ENCODE data around the gene SMOC1.

The SMOC1 gene

DNA sequence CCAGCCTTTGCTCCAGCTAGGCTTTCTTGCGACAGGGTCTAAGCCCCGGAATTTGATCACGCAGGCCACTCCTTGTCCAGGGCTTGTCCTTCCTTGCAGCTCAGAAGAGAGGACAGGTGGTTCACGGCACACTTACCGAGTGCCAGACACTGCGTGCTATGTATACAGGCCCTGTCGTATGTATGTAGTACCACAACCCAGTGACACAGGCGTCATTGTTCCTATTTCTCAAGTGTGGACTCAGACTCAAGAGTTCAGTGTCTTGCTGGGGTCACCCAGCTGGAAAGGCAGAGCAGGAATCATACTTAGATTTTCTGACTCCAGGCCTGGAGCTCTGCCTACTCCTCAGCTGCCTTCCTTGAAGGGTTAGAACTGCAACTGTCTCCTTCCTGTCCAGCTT lies 153.9 kb downstream of the SMOC1 start:
- intact Hi-C loops (cut with micrococcal nuclease) = no loop called here
- Mint-ChIP-seq H3K4me3 (no peak overlapping the region), H3K27me3 (peaks cover under 1% of the 10 kb centered on the region), H3K4me1 (ENCODE audit: low read depth) (no peaks in the 10 kb centered on the region), H3K36me3 (ENCODE audit: low read depth) (no peaks in the 10 kb centered on the region), H3K27ac (no peak overlapping the region), H3K9me3 (no peaks in the 10 kb centered on the region)

DNA sequence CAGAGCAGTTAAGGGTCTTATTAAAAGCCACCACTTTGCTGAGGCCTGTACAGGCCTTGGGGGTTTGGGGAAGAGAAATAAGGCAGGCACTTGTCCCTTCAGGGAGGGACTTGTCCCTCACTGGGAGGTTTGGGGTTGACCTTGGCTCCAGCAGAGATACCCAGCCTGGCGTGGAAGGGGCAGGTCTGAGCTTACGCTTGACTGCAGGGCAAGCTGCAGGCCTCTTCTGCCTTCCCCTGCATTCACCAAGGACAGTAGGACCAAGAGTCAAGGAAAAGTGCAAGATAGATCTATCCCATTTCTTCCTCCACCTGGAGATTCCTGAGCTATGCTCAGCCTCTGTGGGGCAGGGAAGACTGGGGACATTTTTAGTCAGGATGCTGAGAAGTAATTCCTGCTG lies 154.3 kb downstream of the SMOC1 start:
- Mint-ChIP-seq H3K36me3 (ENCODE audit: low read depth) (no peaks in the 10 kb centered on the region), H3K4me1 (ENCODE audit: low read depth) (no peaks in the 10 kb centered on the region), H3K4me3 (no peak overlapping the region), H3K9me3 (no peaks in the 10 kb centered on the region), H3K27me3 (no peaks in the 10 kb centered on the region), H3K27ac (no peak overlapping the region)
- intact Hi-C loops (cut with micrococcal nuclease) = no loop called here

DNA sequence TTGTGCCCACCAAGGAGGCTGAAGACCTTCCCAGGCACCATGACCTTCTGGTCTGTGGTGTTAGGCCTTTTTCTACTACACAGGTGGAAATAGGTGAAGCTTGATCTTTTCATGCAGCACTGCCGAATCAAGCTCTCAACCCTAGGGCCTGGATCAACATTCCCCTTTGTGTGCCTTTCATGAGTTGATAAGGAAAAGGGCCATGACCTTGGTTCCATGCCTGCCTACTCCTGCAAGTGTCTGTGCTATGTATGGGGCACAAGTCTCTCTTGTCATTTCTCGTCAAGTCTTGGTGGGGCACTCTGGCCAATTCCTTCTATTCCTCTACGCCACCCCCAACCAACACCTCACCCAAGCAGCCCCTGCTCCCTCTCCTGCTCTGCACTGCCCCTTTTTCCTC lies 155.0 kb downstream of the SMOC1 start:
- Mint-ChIP-seq H3K4me1 (ENCODE audit: low read depth) (no peaks in the 10 kb centered on the region), H3K27me3 (peaks cover 1% of the 10 kb centered on the region), H3K36me3 (ENCODE audit: low read depth) (no peaks in the 10 kb centered on the region), H3K27ac (no peak overlapping the region), H3K9me3 (no peaks in the 10 kb centered on the region), H3K4me3 (no peak overlapping the region)
- intact Hi-C loops (cut with micrococcal nuclease) = no loop called here

DNA sequence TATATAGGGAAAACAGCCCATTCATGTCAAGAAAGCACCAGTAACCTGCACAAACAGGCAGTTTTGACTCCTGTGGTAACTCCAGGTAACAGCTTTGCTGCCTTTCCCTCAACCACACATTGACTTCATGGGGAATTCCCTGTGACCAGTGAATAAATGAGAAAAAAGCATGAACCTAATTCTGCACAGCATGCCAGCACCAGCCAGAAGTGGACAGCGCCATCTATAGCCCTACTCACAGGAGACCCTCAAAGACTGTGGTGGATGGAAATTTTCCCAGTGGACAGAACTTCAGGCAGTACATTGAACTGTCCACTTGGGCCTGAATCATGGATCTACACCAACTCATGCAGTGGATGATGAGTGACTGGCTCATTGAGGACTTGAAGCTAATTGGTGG lies 157.4 kb downstream of the SMOC1 start:
- no peaks in the 10 kb centered on the region for H3K9me3 Mint-ChIP-seq
- H3K27me3 Mint-ChIP-seq = peaks cover 5% of the 10 kb centered on the region
- no peak overlapping the region for H3K27ac Mint-ChIP-seq
- intact Hi-C loops (cut with micrococcal nuclease) = no loop called here
- H3K4me3 Mint-ChIP-seq = no peak overlapping the region
- no peaks in the 10 kb centered on the region for H3K36me3 Mint-ChIP-seq (ENCODE audit: low read depth)
- no peaks in the 10 kb centered on the region for H3K4me1 Mint-ChIP-seq (ENCODE audit: low read depth)

DNA sequence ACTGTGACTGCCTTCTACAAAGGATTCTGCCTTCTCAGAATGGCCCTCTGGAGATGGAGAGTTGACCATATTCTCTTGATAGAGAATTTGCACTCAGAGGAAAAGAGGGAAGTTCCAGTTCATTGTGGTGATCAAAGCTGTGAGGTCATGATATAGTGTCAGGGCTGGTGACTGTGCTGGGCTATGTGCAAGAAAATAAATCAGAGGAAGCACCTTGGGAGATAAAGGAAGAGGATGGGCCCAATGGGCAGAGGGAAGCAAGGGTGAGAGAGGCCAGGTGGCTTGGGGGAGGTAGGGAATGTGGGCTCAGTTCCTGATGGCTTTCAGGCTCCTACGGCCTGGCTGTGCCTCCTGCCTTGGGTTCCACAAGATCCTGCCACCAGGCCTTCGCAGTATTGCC lies 163.8 kb downstream of the SMOC1 start:
- Mint-ChIP-seq H3K4me3 (no peak overlapping the region), H3K27ac (no peak overlapping the region), H3K27me3 (peaks cover 7% of the 10 kb centered on the region), H3K36me3 (ENCODE audit: low read depth) (no peaks in the 10 kb centered on the region), H3K4me1 (ENCODE audit: low read depth) (no peaks in the 10 kb centered on the region), H3K9me3 (no peaks in the 10 kb centered on the region)
- intact Hi-C loops (cut with micrococcal nuclease) = no loop called here

DNA sequence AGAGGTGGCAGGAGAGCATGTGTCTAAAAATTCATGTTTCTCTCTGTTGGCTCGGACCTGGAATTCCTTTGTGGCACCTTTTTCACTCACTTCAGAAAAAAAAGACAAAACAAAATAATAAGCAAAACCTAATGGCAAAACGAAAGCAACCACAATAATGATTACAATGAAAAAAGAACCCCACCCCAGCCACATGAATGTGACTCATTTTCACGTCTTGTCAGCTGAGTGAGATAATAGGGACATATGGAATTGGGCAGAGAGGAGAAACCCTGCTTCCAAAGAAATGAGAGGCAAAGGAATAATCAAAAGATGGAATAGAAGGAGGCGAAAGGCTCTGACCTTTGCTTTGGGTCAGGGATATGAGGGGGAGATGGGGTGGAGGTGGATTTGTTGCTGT lies 166.1 kb downstream of the SMOC1 start:
- Mint-ChIP-seq H3K4me1 (ENCODE audit: low read depth) (no peaks in the 10 kb centered on the region), H3K4me3 (no peak overlapping the region), H3K27ac (no peak overlapping the region), H3K36me3 (ENCODE audit: low read depth) (no peaks in the 10 kb centered on the region), H3K9me3 (no peaks in the 10 kb centered on the region), H3K27me3 (peaks cover 2% of the 10 kb centered on the region)
- intact Hi-C loops (cut with micrococcal nuclease) = no loop called here

DNA sequence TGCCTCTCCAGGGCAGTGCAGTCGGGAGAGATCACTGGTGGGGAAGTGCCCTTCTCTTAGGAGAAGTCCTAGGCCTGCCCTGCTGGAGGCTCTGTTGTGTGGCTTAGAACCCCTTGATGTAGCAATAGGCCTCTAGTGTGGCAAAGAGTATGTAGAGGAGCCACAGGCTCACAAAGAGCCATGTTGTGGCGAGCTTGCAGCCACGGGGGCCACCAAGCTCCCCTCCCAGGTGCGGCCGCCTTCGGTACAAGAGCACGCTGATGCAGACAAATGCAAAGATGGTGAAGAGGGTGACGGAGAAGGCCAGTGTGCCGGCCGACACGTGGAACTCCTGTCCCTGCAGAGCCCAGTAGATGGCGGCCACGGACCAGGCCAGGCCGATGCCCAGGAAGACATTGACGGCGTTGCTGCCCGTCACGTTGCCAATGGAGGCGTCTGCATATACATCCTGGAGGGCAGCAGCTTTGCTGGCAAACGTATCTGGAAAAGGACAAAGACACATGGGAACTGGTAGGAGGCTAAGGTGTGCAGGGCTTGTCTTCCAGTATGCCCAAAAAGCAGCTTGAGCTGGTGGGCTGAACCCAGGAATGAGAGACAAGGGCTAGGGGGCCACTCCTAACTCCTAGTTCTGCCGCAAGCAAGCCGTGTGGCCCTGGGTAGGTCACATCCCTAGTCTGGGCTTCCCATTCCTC lies 166.8 kb downstream of the SMOC1 start:
- Mint-ChIP-seq H3K36me3 (ENCODE audit: low read depth) (no peaks in the 10 kb centered on the region), H3K4me3 (no peak overlapping the region), H3K9me3 (no peaks in the 10 kb centered on the region), H3K27ac (no peak overlapping the region), H3K4me1 (ENCODE audit: low read depth) (no peaks in the 10 kb centered on the region), H3K27me3 (peaks cover 2% of the 10 kb centered on the region)
- intact Hi-C loops (cut with micrococcal nuclease) = no loop called here

DNA sequence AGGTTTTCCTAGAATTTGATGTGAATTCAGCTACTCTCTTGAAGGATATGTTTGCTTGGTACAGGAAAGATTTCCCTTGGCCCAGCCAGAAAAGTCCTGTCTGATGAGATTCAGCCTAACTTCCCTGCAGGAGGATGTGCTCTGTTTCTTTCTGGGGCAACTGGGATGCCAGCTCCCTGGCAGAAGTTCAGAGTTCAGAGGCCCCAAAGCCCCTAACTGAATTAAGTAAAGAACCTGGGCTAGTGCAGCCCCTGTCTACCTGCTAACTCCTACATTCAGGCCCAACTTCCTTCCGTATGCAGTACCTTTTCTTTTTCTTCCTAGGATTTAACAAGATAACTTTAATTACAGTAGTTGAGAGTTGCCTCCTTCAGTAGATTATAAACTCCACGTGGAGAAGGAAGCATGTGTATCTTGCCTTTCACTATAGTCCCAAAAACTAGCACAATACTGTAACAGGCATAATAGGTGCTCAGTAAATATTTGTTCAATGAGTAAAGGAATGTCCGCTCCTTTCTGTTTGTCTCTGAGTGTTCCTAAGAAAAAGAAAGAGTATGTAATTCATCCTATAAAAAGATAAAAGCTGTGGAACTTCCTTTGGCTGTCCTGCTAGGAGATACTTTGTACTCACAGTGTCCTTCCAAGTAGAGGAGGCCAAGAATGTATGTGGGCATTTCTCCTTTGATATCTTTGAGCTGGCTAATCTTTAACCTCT lies 168.5 kb downstream of the SMOC1 start:
- H3K4me3 Mint-ChIP-seq = no peak overlapping the region
- no peaks in the 10 kb centered on the region for H3K36me3 Mint-ChIP-seq (ENCODE audit: low read depth)
- no peaks in the 10 kb centered on the region for H3K9me3 Mint-ChIP-seq
- no peaks in the 10 kb centered on the region for H3K4me1 Mint-ChIP-seq (ENCODE audit: low read depth)
- H3K27me3 Mint-ChIP-seq = peaks cover 2% of the 10 kb centered on the region
- intact Hi-C loops (cut with micrococcal nuclease) = no loop called here
- no peak overlapping the region for H3K27ac Mint-ChIP-seq

DNA sequence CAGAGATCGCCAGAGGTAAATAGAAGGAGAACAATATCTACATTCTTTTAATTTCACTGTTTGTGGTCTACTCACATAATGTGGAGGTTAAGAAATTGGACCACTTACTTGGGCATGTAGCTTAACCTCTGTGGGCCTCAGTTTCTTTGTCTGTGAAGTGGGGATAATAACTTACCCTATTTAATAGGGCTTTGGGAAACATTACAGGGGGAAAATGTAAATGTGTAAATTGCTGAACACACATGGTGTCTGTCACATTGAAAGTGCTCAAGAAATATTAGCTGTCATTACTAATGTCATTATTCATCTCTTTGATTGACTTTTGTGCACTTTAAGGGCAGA lies 169.1 kb downstream of the SMOC1 start:
- Mint-ChIP-seq H3K27me3 (peaks cover 2% of the 10 kb centered on the region), H3K27ac (no peak overlapping the region), H3K4me3 (no peak overlapping the region), H3K4me1 (ENCODE audit: low read depth) (no peaks in the 10 kb centered on the region), H3K36me3 (ENCODE audit: low read depth) (no peaks in the 10 kb centered on the region), H3K9me3 (no peaks in the 10 kb centered on the region)
- intact Hi-C loops (cut with micrococcal nuclease) = no loop called here

DNA sequence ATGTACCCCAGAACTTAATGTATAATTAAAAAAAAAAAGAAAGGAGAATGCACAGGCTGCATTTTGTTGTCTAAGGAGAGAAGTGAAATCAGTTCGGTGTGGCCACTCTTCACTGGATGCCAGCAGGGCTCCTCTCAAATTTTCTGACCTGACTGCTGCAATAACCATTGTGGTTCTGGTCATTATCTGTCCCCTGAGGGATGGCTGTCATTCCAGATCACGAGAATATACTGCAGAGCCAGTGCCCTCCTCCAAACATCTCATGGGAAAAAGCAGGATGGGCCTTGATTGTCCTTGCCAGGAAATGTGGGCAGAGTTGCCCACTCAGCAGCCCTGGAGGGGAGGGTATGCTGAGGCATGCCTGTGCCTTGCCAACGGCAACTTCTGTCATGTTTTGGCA lies 170.4 kb downstream of the SMOC1 start:
- Mint-ChIP-seq H3K27ac (no peak overlapping the region), H3K4me1 (ENCODE audit: low read depth) (no peaks in the 10 kb centered on the region), H3K36me3 (ENCODE audit: low read depth) (no peaks in the 10 kb centered on the region), H3K27me3 (peaks cover 2% of the 10 kb centered on the region), H3K4me3 (no peak overlapping the region), H3K9me3 (no peaks in the 10 kb centered on the region)
- intact Hi-C loops (cut with micrococcal nuclease) = no loop called here

DNA sequence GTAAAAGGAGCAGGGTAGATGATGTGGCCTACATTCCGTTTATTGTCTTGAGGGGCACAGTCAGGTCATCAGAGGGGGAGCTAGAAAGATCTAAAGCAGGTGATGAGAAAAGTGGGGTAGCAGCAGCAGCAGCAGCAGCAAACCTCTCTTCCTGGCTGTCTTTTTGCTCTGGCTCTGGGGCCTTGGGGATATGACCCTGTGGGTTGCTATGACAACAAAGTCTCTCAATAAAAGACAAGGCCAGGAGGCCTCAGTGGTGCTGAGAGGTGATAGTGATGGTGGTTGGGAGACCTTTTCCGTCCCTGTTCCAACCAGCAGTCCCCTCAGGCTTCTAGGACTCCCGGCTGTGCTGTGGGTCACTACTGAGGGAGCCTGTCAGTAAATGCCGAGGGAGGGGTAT lies 170.9 kb downstream of the SMOC1 start:
- Mint-ChIP-seq H3K4me1 (ENCODE audit: low read depth) (no peaks in the 10 kb centered on the region), H3K27ac (no peak overlapping the region), H3K27me3 (peaks cover 2% of the 10 kb centered on the region), H3K4me3 (no peak overlapping the region), H3K36me3 (ENCODE audit: low read depth) (no peaks in the 10 kb centered on the region), H3K9me3 (no peaks in the 10 kb centered on the region)
- intact Hi-C loops (cut with micrococcal nuclease) = no loop called here

DNA sequence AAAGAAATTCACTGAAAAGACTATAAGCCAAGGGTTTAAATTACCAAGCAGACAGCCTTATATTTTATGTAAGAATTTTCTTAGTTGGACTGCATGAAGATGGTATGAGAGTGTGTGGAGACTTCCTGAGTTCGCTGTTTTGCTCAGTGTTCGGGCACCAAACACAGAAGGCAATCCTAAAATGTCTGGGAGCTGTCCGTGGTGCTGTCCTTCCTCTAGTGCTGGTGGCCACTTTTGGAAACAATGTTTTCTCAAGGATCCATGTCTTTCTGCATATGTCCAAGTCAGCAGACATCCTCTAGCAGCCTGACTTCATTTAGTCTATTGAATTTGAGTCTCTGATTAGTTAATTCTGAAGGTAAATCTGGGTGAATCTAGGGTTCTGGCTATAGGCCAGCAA lies 173.8 kb downstream of the SMOC1 start:
- H3K9me3 Mint-ChIP-seq = no peaks in the 10 kb centered on the region
- no peak overlapping the region for H3K4me3 Mint-ChIP-seq
- no peaks in the 10 kb centered on the region for H3K36me3 Mint-ChIP-seq (ENCODE audit: low read depth)
- no peaks in the 10 kb centered on the region for H3K4me1 Mint-ChIP-seq (ENCODE audit: low read depth)
- intact Hi-C loops (cut with micrococcal nuclease) = no loop called here
- no peak overlapping the region for H3K27ac Mint-ChIP-seq
- H3K27me3 Mint-ChIP-seq = no peaks in the 10 kb centered on the region

DNA sequence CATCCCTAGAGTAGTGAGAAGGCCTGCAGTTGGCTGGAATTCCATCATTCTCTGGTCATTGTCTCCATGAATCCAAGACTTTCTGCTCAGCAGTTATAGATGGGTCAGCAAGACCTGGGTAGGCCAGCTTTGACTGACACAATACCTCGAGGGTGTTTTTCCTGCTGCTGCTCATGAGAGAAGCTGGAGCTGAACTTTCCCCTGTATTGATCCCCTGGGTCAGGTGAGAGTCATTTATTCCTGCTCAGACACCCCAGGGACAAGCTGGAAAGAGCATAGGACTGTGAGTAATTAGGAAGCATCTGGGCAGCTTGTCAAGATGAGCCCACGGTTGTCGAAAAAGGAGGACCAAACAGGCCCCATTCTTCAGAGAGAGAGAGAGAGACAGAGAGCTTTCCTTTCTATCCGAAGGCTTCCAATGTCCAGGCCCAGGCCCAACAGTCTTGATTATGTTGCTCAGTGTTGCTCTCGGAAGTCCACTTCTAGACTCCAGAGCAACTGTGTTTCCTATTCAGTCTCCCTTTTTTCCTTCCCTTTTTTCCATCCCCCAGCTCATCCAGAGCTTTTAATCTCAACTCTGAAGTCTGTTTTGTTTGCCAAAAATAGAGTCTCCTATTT lies 178.4 kb downstream of the SMOC1 start:
- H3K27ac Mint-ChIP-seq = no peak overlapping the region
- no peaks in the 10 kb centered on the region for H3K36me3 Mint-ChIP-seq (ENCODE audit: low read depth)
- H3K4me3 Mint-ChIP-seq = no peak overlapping the region
- no peaks in the 10 kb centered on the region for H3K4me1 Mint-ChIP-seq (ENCODE audit: low read depth)
- intact Hi-C loops (cut with micrococcal nuclease) = no loop called here
- H3K27me3 Mint-ChIP-seq = no peaks in the 10 kb centered on the region
- H3K9me3 Mint-ChIP-seq = no peaks in the 10 kb centered on the region

DNA sequence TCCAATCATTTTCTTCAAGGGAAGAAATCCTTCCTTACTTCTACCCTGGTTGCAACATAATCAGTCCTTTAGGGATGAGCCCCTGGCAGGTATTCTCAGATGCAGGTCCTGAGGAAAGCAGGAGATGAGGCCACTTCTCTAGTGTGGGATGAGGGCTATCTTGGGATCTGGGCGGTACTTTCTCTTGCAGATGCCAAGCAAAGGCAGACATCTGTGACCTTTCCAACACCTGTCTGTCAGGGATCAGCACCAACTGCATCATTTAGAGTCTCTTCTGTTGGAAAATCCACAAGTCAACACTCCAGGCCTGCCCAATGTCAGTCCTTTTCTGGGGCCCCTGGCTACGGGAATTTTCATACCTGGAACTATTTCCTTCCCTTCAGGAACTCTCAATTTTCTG lies 180.3 kb downstream of the SMOC1 start:
- no peaks in the 10 kb centered on the region for H3K27me3 Mint-ChIP-seq
- H3K27ac Mint-ChIP-seq = no peak overlapping the region
- intact Hi-C loops (cut with micrococcal nuclease) = no loop called here
- no peaks in the 10 kb centered on the region for H3K4me1 Mint-ChIP-seq (ENCODE audit: low read depth)
- no peaks in the 10 kb centered on the region for H3K9me3 Mint-ChIP-seq
- H3K4me3 Mint-ChIP-seq = no peak overlapping the region
- H3K36me3 Mint-ChIP-seq (ENCODE audit: low read depth) = no peaks in the 10 kb centered on the region

DNA sequence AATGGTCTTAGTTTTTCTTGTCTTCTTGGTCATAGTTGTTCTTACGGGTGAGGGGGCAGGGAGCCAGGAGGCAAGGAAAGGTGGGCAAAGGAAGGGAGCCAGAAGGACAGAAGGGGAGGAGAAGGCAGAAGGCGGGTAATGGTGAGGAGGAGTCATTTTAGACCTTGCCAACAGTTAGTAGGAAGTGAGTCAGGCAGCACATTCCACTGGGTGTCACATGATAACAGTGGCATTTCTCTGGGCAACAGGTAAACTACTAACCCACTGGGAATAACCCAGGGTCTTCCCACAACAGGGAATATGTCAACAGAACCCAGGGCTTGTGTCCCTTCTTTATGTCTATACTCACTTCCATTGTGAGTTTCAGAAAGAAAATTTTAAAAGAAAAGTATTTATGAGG lies 181.9 kb downstream of the SMOC1 start:
- intact Hi-C loops (cut with micrococcal nuclease) = no loop called here
- H3K27me3 Mint-ChIP-seq = no peaks in the 10 kb centered on the region
- no peaks in the 10 kb centered on the region for H3K4me1 Mint-ChIP-seq (ENCODE audit: low read depth)
- H3K27ac Mint-ChIP-seq = no peak overlapping the region
- no peak overlapping the region for H3K4me3 Mint-ChIP-seq
- H3K9me3 Mint-ChIP-seq = no peaks in the 10 kb centered on the region
- H3K36me3 Mint-ChIP-seq (ENCODE audit: low read depth) = no peaks in the 10 kb centered on the region
